ENCODE data around the gene SLC18A2. TPM values are rescaled to one million over a fixed set of nuclear protein-coding genes. Genes with fewer than 3 reads are reported as not detected.

SLC18A2 gene
- total RNA-seq, 1 donor from 2014 or later, result not detected

DNA sequence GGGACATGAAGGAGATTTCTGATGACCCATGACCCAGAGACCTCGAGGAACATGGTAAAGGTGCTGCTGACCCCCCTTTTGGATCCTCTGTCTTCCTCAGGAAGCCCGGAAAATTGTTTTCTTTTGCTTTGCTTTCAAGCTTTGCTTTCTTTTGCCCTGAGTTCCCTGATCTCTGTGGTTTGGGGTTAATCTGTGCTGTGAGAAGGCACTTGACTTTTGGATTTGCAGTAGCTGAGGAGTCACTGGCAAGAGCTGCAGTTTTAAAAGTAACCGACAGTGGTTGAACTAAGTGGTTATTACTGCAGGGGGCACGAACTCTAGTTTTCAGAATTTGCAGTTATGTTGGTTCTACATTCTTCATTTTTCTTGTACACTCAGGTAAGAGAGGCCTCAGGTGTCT is 81.3 kb downstream of the SLC18A2 start:
- H3K4me3 Mint-ChIP-seq (ENCODE audit: unreplicated experiment), result no peak overlapping the region
- no peak overlapping the region for H3K27ac Mint-ChIP-seq (ENCODE audit: unreplicated experiment)
- peaks cover 3% of the 10 kb centered on the region for H3K36me3 Mint-ChIP-seq (ENCODE audit: low read depth)
- peaks cover 5% of the 10 kb centered on the region for H3K4me1 Mint-ChIP-seq (ENCODE audit: low read depth)
- no peaks in the 10 kb centered on the region for H3K27me3 Mint-ChIP-seq (ENCODE audit: low read depth)
- DNase-seq (ENCODE audit: low spot score), result no peak
- no peaks in the 10 kb centered on the region for H3K9me3 Mint-ChIP-seq (ENCODE audit: low read depth)
- TF ChIP-seq, protein P1, sequence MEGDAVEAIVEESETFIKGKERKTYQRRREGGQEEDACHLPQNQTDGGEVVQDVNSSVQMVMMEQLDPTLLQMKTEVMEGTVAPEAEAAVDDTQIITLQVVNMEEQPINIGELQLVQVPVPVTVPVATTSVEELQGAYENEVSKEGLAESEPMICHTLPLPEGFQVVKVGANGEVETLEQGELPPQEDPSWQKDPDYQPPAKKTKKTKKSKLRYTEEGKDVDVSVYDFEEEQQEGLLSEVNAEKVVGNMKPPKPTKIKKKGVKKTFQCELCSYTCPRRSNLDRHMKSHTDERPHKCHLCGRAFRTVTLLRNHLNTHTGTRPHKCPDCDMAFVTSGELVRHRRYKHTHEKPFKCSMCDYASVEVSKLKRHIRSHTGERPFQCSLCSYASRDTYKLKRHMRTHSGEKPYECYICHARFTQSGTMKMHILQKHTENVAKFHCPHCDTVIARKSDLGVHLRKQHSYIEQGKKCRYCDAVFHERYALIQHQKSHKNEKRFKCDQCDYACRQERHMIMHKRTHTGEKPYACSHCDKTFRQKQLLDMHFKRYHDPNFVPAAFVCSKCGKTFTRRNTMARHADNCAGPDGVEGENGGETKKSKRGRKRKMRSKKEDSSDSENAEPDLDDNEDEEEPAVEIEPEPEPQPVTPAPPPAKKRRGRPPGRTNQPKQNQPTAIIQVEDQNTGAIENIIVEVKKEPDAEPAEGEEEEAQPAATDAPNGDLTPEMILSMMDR (IDR thresholded peaks at IDR 0.05), result no peak

GRCh38 chr10:117324367-117324766 is 83.5 kb downstream of the SLC18A2 start:
- Mint-ChIP-seq H3K27me3 (ENCODE audit: low read depth) (no peaks in the 10 kb centered on the region), H3K9me3 (ENCODE audit: low read depth) (no peaks in the 10 kb centered on the region), H3K4me3 (ENCODE audit: unreplicated experiment) (no peak overlapping the region), H3K27ac (ENCODE audit: unreplicated experiment) (no peak overlapping the region), H3K4me1 (ENCODE audit: low read depth) (peaks cover 5% of the 10 kb centered on the region), H3K36me3 (ENCODE audit: low read depth) (peaks cover 3% of the 10 kb centered on the region)
- no peak for DNase-seq (ENCODE audit: low spot score)
- TF ChIP-seq, protein P1 (IDR thresholded peaks at IDR 0.05), result no peak

DNA sequence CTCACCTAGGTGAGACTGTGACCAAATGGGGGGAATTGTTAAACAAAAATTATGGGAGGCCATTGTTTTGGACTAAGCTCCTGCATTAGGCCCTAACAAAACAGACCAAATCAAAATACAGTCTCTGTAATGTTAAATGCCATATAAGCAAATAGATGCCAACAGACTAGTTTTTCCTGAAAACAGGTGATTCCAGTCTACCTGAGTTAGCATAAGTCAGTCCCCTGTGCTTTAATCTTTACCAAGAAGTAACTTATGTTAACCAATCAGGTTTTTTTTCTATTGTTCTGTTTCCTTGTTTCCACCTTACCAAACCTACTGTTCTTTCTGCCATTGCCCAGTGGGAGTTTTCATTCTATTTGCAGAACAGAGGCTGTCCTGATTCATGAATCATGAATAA is 86.3 kb downstream of the SLC18A2 start:
- TF ChIP-seq, protein P1 (IDR thresholded peaks at IDR 0.05), result no peak
- H3K4me3 Mint-ChIP-seq (ENCODE audit: unreplicated experiment), result no peak overlapping the region
- DNase-seq (ENCODE audit: low spot score), result no peak
- no peak overlapping the region for H3K27ac Mint-ChIP-seq (ENCODE audit: unreplicated experiment)
- no peaks in the 10 kb centered on the region for H3K9me3 Mint-ChIP-seq (ENCODE audit: low read depth)
- H3K4me1 Mint-ChIP-seq (ENCODE audit: low read depth), result peaks cover 20% of the 10 kb centered on the region
- peaks cover 3% of the 10 kb centered on the region for H3K36me3 Mint-ChIP-seq (ENCODE audit: low read depth)
- H3K27me3 Mint-ChIP-seq (ENCODE audit: low read depth), result no peaks in the 10 kb centered on the region

Other genes starting within 250 kb of the SLC18A2 start
- gene SHTN1, start 235.9 kb upstream of the SLC18A2 start, total RNA-seq, result 20.2 to 24.7 TPM (median 20.6 TPM) in 3 replicates
- gene VAX1, start 102.8 kb upstream of the SLC18A2 start, total RNA-seq, result 5.2 TPM in 1 of 3 replicates, not detected in the others
- gene KCNK18, start 43.6 kb upstream of the SLC18A2 start, total RNA-seq, result not detected in 3 replicates
- gene PDZD8, start 134.3 kb downstream of the SLC18A2 start, total RNA-seq, result 34.9 to 40.5 TPM (median 36.3 TPM) in 3 replicates

Measured in chondrocyte (in vitro differentiated cells).